ENCODE measurements around the gene ST8SIA5. TPM values are rescaled to one million over a fixed set of nuclear protein-coding genes. Genes with fewer than 3 reads are reported as not detected.

Gene ST8SIA5
- total RNA-seq, 1 experiment from 2014 or later, result 5.4 TPM

DNA sequence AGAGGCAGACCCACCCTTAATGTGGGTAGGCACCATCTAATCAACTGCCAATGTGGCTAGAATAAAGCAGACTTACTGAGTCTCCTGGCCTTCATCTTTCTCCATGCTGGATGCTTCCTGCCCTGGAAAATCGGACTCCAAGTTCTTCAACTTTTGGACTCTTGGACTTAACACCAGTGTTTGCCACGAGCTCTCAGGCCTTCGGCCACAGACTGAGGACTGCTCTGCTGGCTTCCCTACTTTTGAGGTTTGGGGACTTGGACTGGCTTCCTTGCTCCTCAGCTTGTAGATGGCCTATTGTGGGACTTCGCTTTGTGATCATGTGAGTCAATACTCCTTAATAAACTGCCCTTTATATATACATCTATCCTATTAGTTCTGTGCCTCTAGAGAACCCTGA is 21.9 kb downstream of the ST8SIA5 start:
- ChIA-PET CTCF (no interaction called here), POLR2A (no interaction called here)
- Mint-ChIP-seq H3K9me3 (peaks cover 21% of the 10 kb centered on the region), H3K27me3 (ENCODE audit: low read depth) (peaks cover under 1% of the 10 kb centered on the region), H3K4me1 (no peaks in the 10 kb centered on the region), H3K4me3 (no peak overlapping the region), H3K27ac (no peak overlapping the region), H3K36me3 (peaks cover 14% of the 10 kb centered on the region)
- no peak for TF ChIP-seq EMX1 (CRISPR knock-in tag; IDR thresholded peaks at IDR 0.05)
- TF ChIP-seq JAZF1 (CRISPR knock-in tag; IDR thresholded peaks at IDR 0.05), result no peak
- TF ChIP-seq, protein P1, sequence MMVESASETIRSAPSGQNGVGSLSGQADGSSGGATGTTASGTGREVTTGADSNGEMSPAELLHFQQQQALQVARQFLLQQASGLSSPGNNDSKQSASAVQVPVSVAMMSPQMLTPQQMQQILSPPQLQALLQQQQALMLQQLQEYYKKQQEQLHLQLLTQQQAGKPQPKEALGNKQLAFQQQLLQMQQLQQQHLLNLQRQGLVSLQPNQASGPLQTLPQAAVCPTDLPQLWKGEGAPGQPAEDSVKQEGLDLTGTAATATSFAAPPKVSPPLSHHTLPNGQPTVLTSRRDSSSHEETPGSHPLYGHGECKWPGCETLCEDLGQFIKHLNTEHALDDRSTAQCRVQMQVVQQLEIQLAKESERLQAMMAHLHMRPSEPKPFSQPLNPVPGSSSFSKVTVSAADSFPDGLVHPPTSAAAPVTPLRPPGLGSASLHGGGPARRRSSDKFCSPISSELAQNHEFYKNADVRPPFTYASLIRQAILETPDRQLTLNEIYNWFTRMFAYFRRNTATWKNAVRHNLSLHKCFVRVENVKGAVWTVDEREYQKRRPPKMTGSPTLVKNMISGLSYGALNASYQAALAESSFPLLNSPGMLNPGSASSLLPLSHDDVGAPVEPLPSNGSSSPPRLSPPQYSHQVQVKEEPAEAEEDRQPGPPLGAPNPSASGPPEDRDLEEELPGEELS (CRISPR knock-in tag; IDR thresholded peaks at IDR 0.05), result no peak
- no peak for TF ChIP-seq HMGA2 (CRISPR knock-in tag; IDR thresholded peaks at IDR 0.05)
- no peak for TF ChIP-seq MXD4 (CRISPR knock-in tag; IDR thresholded peaks at IDR 0.05; ENCODE audit: borderline replicate concordance)
- TF ChIP-seq, protein P2, sequence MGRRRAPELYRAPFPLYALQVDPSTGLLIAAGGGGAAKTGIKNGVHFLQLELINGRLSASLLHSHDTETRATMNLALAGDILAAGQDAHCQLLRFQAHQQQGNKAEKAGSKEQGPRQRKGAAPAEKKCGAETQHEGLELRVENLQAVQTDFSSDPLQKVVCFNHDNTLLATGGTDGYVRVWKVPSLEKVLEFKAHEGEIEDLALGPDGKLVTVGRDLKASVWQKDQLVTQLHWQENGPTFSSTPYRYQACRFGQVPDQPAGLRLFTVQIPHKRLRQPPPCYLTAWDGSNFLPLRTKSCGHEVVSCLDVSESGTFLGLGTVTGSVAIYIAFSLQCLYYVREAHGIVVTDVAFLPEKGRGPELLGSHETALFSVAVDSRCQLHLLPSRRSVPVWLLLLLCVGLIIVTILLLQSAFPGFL (CRISPR knock-in tag; IDR thresholded peaks at IDR 0.05; ENCODE audit: borderline replicate concordance), result no peak
- TF ChIP-seq, protein P3, sequence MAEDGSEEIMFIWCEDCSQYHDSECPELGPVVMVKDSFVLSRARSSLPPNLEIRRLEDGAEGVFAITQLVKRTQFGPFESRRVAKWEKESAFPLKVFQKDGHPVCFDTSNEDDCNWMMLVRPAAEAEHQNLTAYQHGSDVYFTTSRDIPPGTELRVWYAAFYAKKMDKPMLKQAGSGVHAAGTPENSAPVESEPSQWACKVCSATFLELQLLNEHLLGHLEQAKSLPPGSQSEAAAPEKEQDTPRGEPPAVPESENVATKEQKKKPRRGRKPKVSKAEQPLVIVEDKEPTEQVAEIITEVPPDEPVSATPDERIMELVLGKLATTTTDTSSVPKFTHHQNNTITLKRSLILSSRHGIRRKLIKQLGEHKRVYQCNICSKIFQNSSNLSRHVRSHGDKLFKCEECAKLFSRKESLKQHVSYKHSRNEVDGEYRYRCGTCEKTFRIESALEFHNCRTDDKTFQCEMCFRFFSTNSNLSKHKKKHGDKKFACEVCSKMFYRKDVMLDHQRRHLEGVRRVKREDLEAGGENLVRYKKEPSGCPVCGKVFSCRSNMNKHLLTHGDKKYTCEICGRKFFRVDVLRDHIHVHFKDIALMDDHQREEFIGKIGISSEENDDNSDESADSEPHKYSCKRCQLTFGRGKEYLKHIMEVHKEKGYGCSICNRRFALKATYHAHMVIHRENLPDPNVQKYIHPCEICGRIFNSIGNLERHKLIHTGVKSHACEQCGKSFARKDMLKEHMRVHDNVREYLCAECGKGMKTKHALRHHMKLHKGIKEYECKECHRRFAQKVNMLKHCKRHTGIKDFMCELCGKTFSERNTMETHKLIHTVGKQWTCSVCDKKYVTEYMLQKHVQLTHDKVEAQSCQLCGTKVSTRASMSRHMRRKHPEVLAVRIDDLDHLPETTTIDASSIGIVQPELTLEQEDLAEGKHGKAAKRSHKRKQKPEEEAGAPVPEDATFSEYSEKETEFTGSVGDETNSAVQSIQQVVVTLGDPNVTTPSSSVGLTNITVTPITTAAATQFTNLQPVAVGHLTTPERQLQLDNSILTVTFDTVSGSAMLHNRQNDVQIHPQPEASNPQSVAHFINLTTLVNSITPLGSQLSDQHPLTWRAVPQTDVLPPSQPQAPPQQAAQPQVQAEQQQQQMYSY (CRISPR knock-in tag; IDR thresholded peaks at IDR 0.05), result no peak
- TF ChIP-seq, protein P4, sequence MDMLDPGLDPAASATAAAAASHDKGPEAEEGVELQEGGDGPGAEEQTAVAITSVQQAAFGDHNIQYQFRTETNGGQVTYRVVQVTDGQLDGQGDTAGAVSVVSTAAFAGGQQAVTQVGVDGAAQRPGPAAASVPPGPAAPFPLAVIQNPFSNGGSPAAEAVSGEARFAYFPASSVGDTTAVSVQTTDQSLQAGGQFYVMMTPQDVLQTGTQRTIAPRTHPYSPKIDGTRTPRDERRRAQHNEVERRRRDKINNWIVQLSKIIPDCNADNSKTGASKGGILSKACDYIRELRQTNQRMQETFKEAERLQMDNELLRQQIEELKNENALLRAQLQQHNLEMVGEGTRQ (CRISPR knock-in tag; IDR thresholded peaks at IDR 0.05), result no peak
- TF ChIP-seq ETV6 (CRISPR knock-in tag; IDR thresholded peaks at IDR 0.05), result no peak
- no peak for TF ChIP-seq FOXP1 (CRISPR knock-in tag; IDR thresholded peaks at IDR 0.05; ENCODE audit: borderline replicate concordance)
- TF ChIP-seq, protein P5, sequence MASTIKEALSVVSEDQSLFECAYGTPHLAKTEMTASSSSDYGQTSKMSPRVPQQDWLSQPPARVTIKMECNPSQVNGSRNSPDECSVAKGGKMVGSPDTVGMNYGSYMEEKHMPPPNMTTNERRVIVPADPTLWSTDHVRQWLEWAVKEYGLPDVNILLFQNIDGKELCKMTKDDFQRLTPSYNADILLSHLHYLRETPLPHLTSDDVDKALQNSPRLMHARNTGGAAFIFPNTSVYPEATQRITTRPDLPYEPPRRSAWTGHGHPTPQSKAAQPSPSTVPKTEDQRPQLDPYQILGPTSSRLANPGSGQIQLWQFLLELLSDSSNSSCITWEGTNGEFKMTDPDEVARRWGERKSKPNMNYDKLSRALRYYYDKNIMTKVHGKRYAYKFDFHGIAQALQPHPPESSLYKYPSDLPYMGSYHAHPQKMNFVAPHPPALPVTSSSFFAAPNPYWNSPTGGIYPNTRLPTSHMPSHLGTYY (CRISPR knock-in tag; IDR thresholded peaks at IDR 0.05), result no peak
- TF ChIP-seq ATF1 (CRISPR knock-in tag; IDR thresholded peaks at IDR 0.05), result no peak
- TF ChIP-seq, protein P6, sequence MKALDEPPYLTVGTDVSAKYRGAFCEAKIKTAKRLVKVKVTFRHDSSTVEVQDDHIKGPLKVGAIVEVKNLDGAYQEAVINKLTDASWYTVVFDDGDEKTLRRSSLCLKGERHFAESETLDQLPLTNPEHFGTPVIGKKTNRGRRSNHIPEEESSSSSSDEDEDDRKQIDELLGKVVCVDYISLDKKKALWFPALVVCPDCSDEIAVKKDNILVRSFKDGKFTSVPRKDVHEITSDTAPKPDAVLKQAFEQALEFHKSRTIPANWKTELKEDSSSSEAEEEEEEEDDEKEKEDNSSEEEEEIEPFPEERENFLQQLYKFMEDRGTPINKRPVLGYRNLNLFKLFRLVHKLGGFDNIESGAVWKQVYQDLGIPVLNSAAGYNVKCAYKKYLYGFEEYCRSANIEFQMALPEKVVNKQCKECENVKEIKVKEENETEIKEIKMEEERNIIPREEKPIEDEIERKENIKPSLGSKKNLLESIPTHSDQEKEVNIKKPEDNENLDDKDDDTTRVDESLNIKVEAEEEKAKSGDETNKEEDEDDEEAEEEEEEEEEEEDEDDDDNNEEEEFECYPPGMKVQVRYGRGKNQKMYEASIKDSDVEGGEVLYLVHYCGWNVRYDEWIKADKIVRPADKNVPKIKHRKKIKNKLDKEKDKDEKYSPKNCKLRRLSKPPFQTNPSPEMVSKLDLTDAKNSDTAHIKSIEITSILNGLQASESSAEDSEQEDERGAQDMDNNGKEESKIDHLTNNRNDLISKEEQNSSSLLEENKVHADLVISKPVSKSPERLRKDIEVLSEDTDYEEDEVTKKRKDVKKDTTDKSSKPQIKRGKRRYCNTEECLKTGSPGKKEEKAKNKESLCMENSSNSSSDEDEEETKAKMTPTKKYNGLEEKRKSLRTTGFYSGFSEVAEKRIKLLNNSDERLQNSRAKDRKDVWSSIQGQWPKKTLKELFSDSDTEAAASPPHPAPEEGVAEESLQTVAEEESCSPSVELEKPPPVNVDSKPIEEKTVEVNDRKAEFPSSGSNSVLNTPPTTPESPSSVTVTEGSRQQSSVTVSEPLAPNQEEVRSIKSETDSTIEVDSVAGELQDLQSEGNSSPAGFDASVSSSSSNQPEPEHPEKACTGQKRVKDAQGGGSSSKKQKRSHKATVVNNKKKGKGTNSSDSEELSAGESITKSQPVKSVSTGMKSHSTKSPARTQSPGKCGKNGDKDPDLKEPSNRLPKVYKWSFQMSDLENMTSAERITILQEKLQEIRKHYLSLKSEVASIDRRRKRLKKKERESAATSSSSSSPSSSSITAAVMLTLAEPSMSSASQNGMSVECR (CRISPR knock-in tag; IDR thresholded peaks at IDR 0.05; ENCODE audit: borderline replicate concordance), result no peak
- no peak for TF ChIP-seq ZNF219 (CRISPR knock-in tag; IDR thresholded peaks at IDR 0.05; ENCODE audit: borderline replicate concordance)
- no peak for TF ChIP-seq SMAD3 (CRISPR knock-in tag; IDR thresholded peaks at IDR 0.05; ENCODE audit: borderline replicate concordance)
- ATAC-seq (no peak), DNase-seq (ENCODE audit: low spot score) (no peak)
